ENCODE results near the gene CDYL2.

Gene CDYL2

GRCh38 chr16:80692270-80692669 lies 112.1 kb downstream of the CDYL2 start:
- 80% methylated on average over 1 of the region's 2 CpGs; no CpG with 5 or more reads in 1 of the 2 experiments for WGBS, 2 experiments (ENCODE audit: insufficient coverage in 2 of 2)

DNA sequence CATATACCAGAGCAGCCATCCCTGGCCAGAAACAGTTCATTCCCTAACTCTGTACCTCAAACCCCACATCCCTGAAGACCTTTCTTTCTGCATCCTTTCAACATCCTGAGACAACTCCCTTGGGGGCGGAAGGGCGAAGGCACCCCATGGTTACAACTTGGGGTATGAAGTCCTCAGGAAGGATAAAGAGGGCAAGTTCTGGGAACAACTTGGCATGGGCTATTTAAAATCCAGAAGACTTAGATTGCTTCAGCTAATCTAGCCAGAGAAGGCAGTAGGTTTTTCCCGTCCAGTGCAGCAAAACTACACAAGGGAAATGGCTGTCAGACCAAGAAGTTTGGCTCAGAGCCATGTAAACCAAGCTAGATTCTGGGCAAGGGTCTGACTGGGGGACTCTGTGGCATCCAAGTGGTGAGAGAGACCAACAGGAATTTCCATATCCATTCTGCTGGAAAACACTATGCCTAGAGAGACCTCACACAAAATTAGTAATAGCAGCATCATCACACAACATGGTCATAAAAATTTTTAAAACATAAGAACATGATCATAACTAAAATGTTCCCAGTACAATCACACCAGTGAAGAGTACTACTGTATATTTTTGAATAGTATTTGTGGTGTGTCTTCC lies 113.2 kb downstream of the CDYL2 start:
- 75% methylated on average over 3 of the region's 3 CpGs; no CpG with 5 or more reads in 1 of the 2 experiments for WGBS, 2 experiments (ENCODE audit: insufficient coverage in 2 of 2)

More at GRCh38 chr16:80692270-80692669, 112.1 kb downstream of the CDYL2 start:
- Histone ChIP-seq H3K4me1 (ENCODE audit: control insufficient read depth, insufficient read depth, low read length, poor library complexity, severe bottlenecking) (no peaks in the 10 kb centered on the region), H3K9me3 (ENCODE audit: control insufficient read depth, low read length) (no peaks in the 10 kb centered on the region), H3K4me3 (ENCODE audit: extremely low read depth, insufficient read depth, low read length, poor library complexity, severe bottlenecking) (no peak overlapping the region), H3K27ac (ENCODE audit: low read depth, low read length, severe bottlenecking) (no peak overlapping the region), H3K36me3 (ENCODE audit: control insufficient read depth, insufficient read depth, low read length) (no peaks in the 10 kb centered on the region)

GRCh38 chr16:80689487-80689886 lies 114.9 kb downstream of the CDYL2 start:
- no peaks in the 10 kb centered on the region for H3K9me3 ChIP-seq (ENCODE audit: control insufficient read depth, low read length)
- no peaks in the 10 kb centered on the region for H3K4me1 ChIP-seq (ENCODE audit: control insufficient read depth, insufficient read depth, low read length, poor library complexity, severe bottlenecking)
- H3K27ac ChIP-seq (ENCODE audit: low read depth, low read length, severe bottlenecking) = no peak overlapping the region
- 75 to 92% methylated on average over 6 to 10 of the region's 10 CpGs for WGBS, 2 experiments (ENCODE audit: insufficient coverage in 2 of 2)
- no peaks in the 10 kb centered on the region for H3K36me3 ChIP-seq (ENCODE audit: control insufficient read depth, insufficient read depth, low read length)
- H3K4me3 ChIP-seq (ENCODE audit: extremely low read depth, insufficient read depth, low read length, poor library complexity, severe bottlenecking) = no peak overlapping the region

More for the DNA sequence above, 113.2 kb downstream of the CDYL2 start:
- no peaks in the 10 kb centered on the region for H3K4me1 ChIP-seq (ENCODE audit: control insufficient read depth, insufficient read depth, low read length, poor library complexity, severe bottlenecking)
- H3K4me3 ChIP-seq (ENCODE audit: extremely low read depth, insufficient read depth, low read length, poor library complexity, severe bottlenecking) = no peak overlapping the region
- no peak overlapping the region for H3K27ac ChIP-seq (ENCODE audit: low read depth, low read length, severe bottlenecking)
- no peaks in the 10 kb centered on the region for H3K9me3 ChIP-seq (ENCODE audit: control insufficient read depth, low read length)
- no peaks in the 10 kb centered on the region for H3K36me3 ChIP-seq (ENCODE audit: control insufficient read depth, insufficient read depth, low read length)

GRCh38 chr16:80687606-80688005 lies 116.8 kb downstream of the CDYL2 start:
- no peaks in the 10 kb centered on the region for H3K4me1 ChIP-seq (ENCODE audit: control insufficient read depth, insufficient read depth, low read length, poor library complexity, severe bottlenecking)
- WGBS, 2 experiments (ENCODE audit: insufficient coverage in 2 of 2) = 89 to 100% methylated on average over 1 to 3 of the region's 4 CpGs
- no peaks in the 10 kb centered on the region for H3K36me3 ChIP-seq (ENCODE audit: control insufficient read depth, insufficient read depth, low read length)
- no peak overlapping the region for H3K27ac ChIP-seq (ENCODE audit: low read depth, low read length, severe bottlenecking)
- H3K4me3 ChIP-seq (ENCODE audit: extremely low read depth, insufficient read depth, low read length, poor library complexity, severe bottlenecking) = no peak overlapping the region
- H3K9me3 ChIP-seq (ENCODE audit: control insufficient read depth, low read length) = no peaks in the 10 kb centered on the region

- 71 to 80% methylated on average over 7 to 8 of the region's 10 CpGs for WGBS, 2 experiments (ENCODE audit: insufficient coverage in 2 of 2)
- H3K27ac ChIP-seq (ENCODE audit: low read depth, low read length, severe bottlenecking) = no peak overlapping the region
Measured at GRCh38 chr16:80684906-80685305, 119.5 kb downstream of the CDYL2 start.

DNA sequence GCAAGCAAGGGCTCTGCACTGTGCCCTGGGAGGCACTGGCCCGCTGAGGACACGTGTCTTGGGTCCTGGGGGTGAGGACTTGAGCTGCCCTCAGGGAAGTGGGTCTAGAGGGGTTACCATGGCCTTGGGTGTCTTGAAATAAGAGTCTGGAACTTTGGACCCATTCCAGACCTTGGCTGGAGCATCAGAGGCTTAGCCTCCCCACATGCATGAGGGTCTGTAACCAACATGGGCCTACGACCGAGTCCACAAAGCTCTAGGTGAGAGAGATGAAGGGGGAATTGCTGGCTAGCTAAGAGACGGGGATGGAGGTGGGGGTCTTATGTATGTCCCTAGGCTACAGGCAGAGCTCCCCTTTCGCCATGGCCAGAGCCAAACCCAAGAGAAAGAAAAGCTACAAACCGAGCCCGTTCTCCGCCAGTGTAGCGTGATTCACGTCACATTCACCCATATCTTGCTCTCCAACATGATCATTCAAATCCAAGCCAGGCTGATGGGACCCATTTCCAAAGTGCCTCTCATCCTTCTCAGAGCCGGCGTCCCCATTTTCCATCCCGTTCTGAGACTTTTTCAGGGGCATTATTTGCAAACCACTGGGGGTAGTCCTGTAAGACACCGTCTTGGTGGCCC lies 120.1 kb downstream of the CDYL2 start:
- H3K9me3 ChIP-seq (ENCODE audit: control insufficient read depth, low read length) = no peaks in the 10 kb centered on the region
- WGBS, 2 experiments (ENCODE audit: insufficient coverage in 2 of 2) = 90 to 92% methylated on average over 13 of the region's 15 CpGs
- no peak overlapping the region for H3K4me3 ChIP-seq (ENCODE audit: extremely low read depth, insufficient read depth, low read length, poor library complexity, severe bottlenecking)
- H3K27ac ChIP-seq (ENCODE audit: low read depth, low read length, severe bottlenecking) = no peak overlapping the region
- H3K36me3 ChIP-seq (ENCODE audit: control insufficient read depth, insufficient read depth, low read length) = no peaks in the 10 kb centered on the region
- no peaks in the 10 kb centered on the region for H3K4me1 ChIP-seq (ENCODE audit: control insufficient read depth, insufficient read depth, low read length, poor library complexity, severe bottlenecking)

More at GRCh38 chr16:80684906-80685305, 119.5 kb downstream of the CDYL2 start:
- H3K36me3 ChIP-seq (ENCODE audit: control insufficient read depth, insufficient read depth, low read length) = no peaks in the 10 kb centered on the region
- H3K4me1 ChIP-seq (ENCODE audit: control insufficient read depth, insufficient read depth, low read length, poor library complexity, severe bottlenecking) = no peaks in the 10 kb centered on the region
- H3K4me3 ChIP-seq (ENCODE audit: extremely low read depth, insufficient read depth, low read length, poor library complexity, severe bottlenecking) = no peak overlapping the region
- H3K9me3 ChIP-seq (ENCODE audit: control insufficient read depth, low read length) = no peaks in the 10 kb centered on the region

GRCh38 chr16:80683646-80684045 lies 120.8 kb downstream of the CDYL2 start:
- H3K9me3 ChIP-seq (ENCODE audit: control insufficient read depth, low read length) = no peaks in the 10 kb centered on the region
- no peak overlapping the region for H3K4me3 ChIP-seq (ENCODE audit: extremely low read depth, insufficient read depth, low read length, poor library complexity, severe bottlenecking)
- no peak overlapping the region for H3K27ac ChIP-seq (ENCODE audit: low read depth, low read length, severe bottlenecking)
- WGBS, 2 experiments (ENCODE audit: insufficient coverage in 2 of 2) = 81 to 91% methylated on average over 2 to 3 of the region's 3 CpGs
- H3K4me1 ChIP-seq (ENCODE audit: control insufficient read depth, insufficient read depth, low read length, poor library complexity, severe bottlenecking) = no peaks in the 10 kb centered on the region
- H3K36me3 ChIP-seq (ENCODE audit: control insufficient read depth, insufficient read depth, low read length) = no peaks in the 10 kb centered on the region

- H3K9me3 ChIP-seq (ENCODE audit: control insufficient read depth, low read length) = no peaks in the 10 kb centered on the region
- H3K27ac ChIP-seq (ENCODE audit: low read depth, low read length, severe bottlenecking) = no peak overlapping the region
- WGBS, 2 experiments (ENCODE audit: insufficient coverage in 2 of 2) = 90 to 91% methylated on average over 16 to 17 of the region's 18 CpGs
- no peaks in the 10 kb centered on the region for H3K4me1 ChIP-seq (ENCODE audit: control insufficient read depth, insufficient read depth, low read length, poor library complexity, severe bottlenecking)
- H3K4me3 ChIP-seq (ENCODE audit: extremely low read depth, insufficient read depth, low read length, poor library complexity, severe bottlenecking) = no peak overlapping the region
- H3K36me3 ChIP-seq (ENCODE audit: control insufficient read depth, insufficient read depth, low read length) = no peaks in the 10 kb centered on the region
Measured at GRCh38 chr16:80682421-80683070, 121.9 kb downstream of the CDYL2 start.

- Histone ChIP-seq H3K4me3 (ENCODE audit: extremely low read depth, insufficient read depth, low read length, poor library complexity, severe bottlenecking) (no peak overlapping the region), H3K4me1 (ENCODE audit: control insufficient read depth, insufficient read depth, low read length, poor library complexity, severe bottlenecking) (no peaks in the 10 kb centered on the region), H3K27ac (ENCODE audit: low read depth, low read length, severe bottlenecking) (no peak overlapping the region), H3K9me3 (ENCODE audit: control insufficient read depth, low read length) (no peaks in the 10 kb centered on the region), H3K36me3 (ENCODE audit: control insufficient read depth, insufficient read depth, low read length) (no peaks in the 10 kb centered on the region)
- 81 to 82% methylated on average over 2 to 4 of the region's 7 CpGs for WGBS, 2 experiments (ENCODE audit: insufficient coverage in 2 of 2)
Measured at GRCh38 chr16:80681436-80681835, 123.0 kb downstream of the CDYL2 start.

- Histone ChIP-seq H3K27ac (ENCODE audit: low read depth, low read length, severe bottlenecking) (no peak overlapping the region), H3K9me3 (ENCODE audit: control insufficient read depth, low read length) (no peaks in the 10 kb centered on the region), H3K4me1 (ENCODE audit: control insufficient read depth, insufficient read depth, low read length, poor library complexity, severe bottlenecking) (no peaks in the 10 kb centered on the region), H3K36me3 (ENCODE audit: control insufficient read depth, insufficient read depth, low read length) (no peaks in the 10 kb centered on the region), H3K4me3 (ENCODE audit: extremely low read depth, insufficient read depth, low read length, poor library complexity, severe bottlenecking) (no peak overlapping the region)
- WGBS, 2 experiments (ENCODE audit: insufficient coverage in 2 of 2) = 89 to 98% methylated on average over 4 to 6 of the region's 6 CpGs
Measured at GRCh38 chr16:80680839-80681238, 123.6 kb downstream of the CDYL2 start.

DNA sequence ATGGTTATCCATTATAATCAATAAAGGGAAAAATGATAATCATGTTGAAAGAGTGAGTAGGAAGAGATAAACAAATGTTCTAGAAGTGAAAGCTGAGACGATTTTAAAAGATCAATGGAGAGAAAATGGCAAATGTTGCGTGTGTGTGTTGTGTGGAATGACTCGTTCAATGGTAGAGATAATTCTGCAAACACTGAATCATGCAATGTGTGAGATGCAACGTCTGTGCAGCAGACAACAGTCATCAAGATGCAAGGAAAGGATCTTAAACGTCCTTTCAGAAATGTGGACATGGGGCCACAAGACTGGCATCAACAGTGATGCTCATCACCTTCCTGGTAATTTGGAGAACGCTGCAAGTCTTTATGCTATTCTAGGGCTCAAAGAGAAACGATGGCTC lies 124.4 kb downstream of the CDYL2 start:
- H3K4me1 ChIP-seq (ENCODE audit: control insufficient read depth, insufficient read depth, low read length, poor library complexity, severe bottlenecking) = no peaks in the 10 kb centered on the region

More for the DNA sequence above, 124.4 kb downstream of the CDYL2 start:
- WGBS, 2 experiments (ENCODE audit: insufficient coverage in 2 of 2) = 90 to 91% methylated on average over 7 of the region's 7 CpGs
- Histone ChIP-seq H3K4me3 (ENCODE audit: extremely low read depth, insufficient read depth, low read length, poor library complexity, severe bottlenecking) (no peak overlapping the region), H3K36me3 (ENCODE audit: control insufficient read depth, insufficient read depth, low read length) (no peaks in the 10 kb centered on the region), H3K9me3 (ENCODE audit: control insufficient read depth, low read length) (no peaks in the 10 kb centered on the region), H3K27ac (ENCODE audit: low read depth, low read length, severe bottlenecking) (no peak overlapping the region)
